GM23248 (cell line): ENCODE results near the gene KRTDAP. TPM values are rescaled to one million over a fixed set of nuclear protein-coding genes. Genes with fewer than 3 reads are reported as not detected.
A peak's percentile ranks its signal among the peaks of the same experiment; 100 is the strongest.

ENCODE experiments used
- DNase-seq: peaks from one replicate; pipeline ENCODE4 v3.0.0-alpha.2; 2015
- H2AFZ ChIP-seq: fragments of 200-600 bp; sonication (generic); 2 replicates; pipeline ENCODE4 v1.6.1; 2016; ENCODE audit warnings: antibody characterized with exemption
- H3F3A ChIP-seq: fragments of 200-600 bp; sonication (generic); 2 replicates; pipeline ENCODE4 v1.6.1; 2016; ENCODE audit warnings: mild to moderate bottlenecking, antibody characterized with exemption, mixed run types; ENCODE audit not compliant: insufficient read depth
- H3K27ac ChIP-seq: fragments of 200-600 bp; sonication (generic); 2 replicates; pipeline ENCODE4 v1.5.1; 2016; ENCODE audit warnings: mild to moderate bottlenecking
- H3K27me3 ChIP-seq: fragments of 200-600 bp; sonication (generic); replicated peaks from 2 replicates; pipeline ENCODE4 v1.6.1; 2016; ENCODE audit warnings: mild to moderate bottlenecking; ENCODE audit not compliant: insufficient read depth
- H3K36me3 ChIP-seq: fragments of 200-600 bp; sonication (generic); 2 replicates; pipeline ENCODE4 v1.6.1; 2016; ENCODE audit warnings: low read depth, mild to moderate bottlenecking
- H3K4me1 ChIP-seq: fragments of 200-600 bp; sonication (generic); 2 replicates; pipeline ENCODE4 v1.6.1; 2016; ENCODE audit warnings: mild to moderate bottlenecking; ENCODE audit not compliant: insufficient read depth
- H3K4me2 ChIP-seq: fragments of 200-600 bp; sonication (generic); one replicate; pipeline ENCODE4 v1.6.1; 2016; ENCODE audit warnings: mild to moderate bottlenecking; ENCODE audit not compliant: unreplicated experiment
- H3K4me3 ChIP-seq: fragments of 200-600 bp; sonication (generic); 2 replicates; pipeline ENCODE4 v1.5.1; 2016; ENCODE audit warnings: mild to moderate bottlenecking
- H3K79me2 ChIP-seq: fragments of 200-600 bp; sonication (generic); 2 replicates; pipeline ENCODE4 v1.6.1; 2016; ENCODE audit warnings: mild to moderate bottlenecking; ENCODE audit not compliant: insufficient read depth
- H3K9ac ChIP-seq: fragments of 200-600 bp; sonication (generic); 2 replicates; pipeline ENCODE4 v1.6.1; 2016; ENCODE audit warnings: mild to moderate bottlenecking
- H3K9me2 ChIP-seq: fragments of 200-600 bp; sonication (generic); 2 replicates; pipeline ENCODE4 v1.6.1; 2016; ENCODE audit warnings: mixed run types, mild to moderate bottlenecking, moderate library complexity; ENCODE audit not compliant: insufficient read depth
- H3K9me3 ChIP-seq: fragments of 200-600 bp; sonication (generic); one replicate; pipeline ENCODE4 v1.6.1; 2017; ENCODE audit warnings: low read depth
- H4K20me1 ChIP-seq: fragments of 200-600 bp; sonication (generic); 2 replicates; pipeline ENCODE4 v1.6.0; 2016; ENCODE audit not compliant: insufficient read depth
- EZH2 ChIP-seq: fragments of 200-600 bp; sonication (generic); IDR thresholded peaks from 2 replicates; pipeline ENCODE4 v1.6.1; 2018; ENCODE audit warnings: antibody characterized with exemption, mild to moderate bottlenecking; ENCODE audit not compliant: insufficient read depth, poor library complexity, severe bottlenecking
- EZH2phosphoT487 ChIP-seq: fragments of 200-600 bp; sonication (generic); IDR thresholded peaks from 2 replicates; pipeline ENCODE4 v1.6.1; 2018; ENCODE audit warnings: antibody characterized with exemption, moderate library complexity, mild to moderate bottlenecking, low read depth; ENCODE audit not compliant: insufficient read depth
- WGBS, 2 experiments: methylation state at CpG; one replicate each; pipeline ENCODE4 v1.1.6; 2015 to 2017; ENCODE audit warnings: low lambda C conversion rate in 2 of 2, low coverage in 1 of 2; ENCODE audit errors: missing lambda C conversion rate in 2 of 2; 5-methylcytosine and 5-hydroxymethylcytosine counted together
- in situ Hi-C: fragments of 300-500 bp; cut with MboI; formaldehyde crosslinking; loops from 2 replicates; pipeline ENCODE4 v1.15.0; 2020
- polyA plus RNA-seq: library from polyadenylated mRNA; unstranded; fragments of >200 nt; fragmentation: Nextera tagmentation; extraction: Ambion mirVana; gene quantifications from 2 replicates; pipeline ENCODE4 v1.2.1, GENCODE V29; 2016
- total RNA-seq: library from RNA; depleted of rRNA; stranded (reverse); fragments of >200 nt; shearing (Covaris generic); gene quantifications from 2 replicates; pipeline ENCODE4 v1.2.3, GENCODE V29; 2014

Gene KRTDAP
- total and polyA plus RNA-seq, 2 experiments from 2014 or later, result not detected

- WGBS, 2 experiments, result 94 to 97% methylated on average over 3 of the region's 3 CpGs
- TF ChIP-seq EZH2 (no peak), EZH2phosphoT487 (no peak)
These were observed 26.0 kb upstream of the KRTDAP start for GRCh38 chr19:35516310-35516709.

DNA sequence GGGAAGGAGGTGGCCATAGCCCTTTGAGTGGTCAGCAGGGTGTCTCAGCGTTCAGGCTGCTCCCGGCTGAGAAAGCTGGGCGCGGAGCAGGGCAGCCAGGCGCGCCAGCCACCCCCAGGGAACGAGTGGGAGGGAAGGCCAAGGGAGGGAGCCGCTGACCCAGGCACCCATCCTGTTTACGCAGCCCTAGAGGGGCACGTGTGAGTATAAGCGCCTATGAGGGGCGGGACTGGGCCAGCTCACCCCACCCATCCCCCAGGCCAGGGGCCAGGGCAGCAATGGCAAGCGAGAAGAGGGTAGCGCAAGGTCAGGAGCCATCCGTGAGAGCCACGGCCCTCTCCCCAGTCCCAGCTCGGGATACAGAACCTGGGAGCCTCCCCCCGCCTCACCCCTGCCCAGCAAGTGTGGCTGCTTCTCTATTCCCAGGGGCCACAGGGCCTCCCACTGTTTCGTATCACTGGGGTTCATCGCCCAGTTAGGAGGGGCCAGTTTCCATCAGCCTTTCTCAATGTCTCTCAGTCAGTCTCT is 24.1 kb upstream of the KRTDAP start:
- 10 to 14% methylated on average over 18 to 20 of the region's 20 CpGs for WGBS, 2 experiments
- Histone ChIP-seq H3K27ac (peak overlapping the region; percentile 59), H3K4me1 (peaks cover 31% of the 10 kb centered on the region), H3K79me2 (no peaks in the 10 kb centered on the region), H3K9ac (peak overlapping the region; percentile 73), H3K36me3 (no peaks in the 10 kb centered on the region), H3K9me3 (no peaks in the 10 kb centered on the region), H4K20me1 (no peaks in the 10 kb centered on the region), H3K9me2 (no peaks in the 10 kb centered on the region), H3K27me3 (no peaks in the 10 kb centered on the region), H2AFZ (peak overlapping the region; percentile 69), H3K4me3 (peak overlapping the region; percentile 25; the same call in 1 of the 2 replicates), H3K4me2 (peak overlapping the region; percentile 71), H3F3A (peaks cover 8% of the 10 kb centered on the region; the same call in 1 of the 2 replicates)
- peak; percentile 86 for DNase-seq
- TF ChIP-seq EZH2 (no peak), EZH2phosphoT487 (no peak)
- in situ Hi-C loops, result no loop called here

More at GRCh38 chr19:35516310-35516709, 26.0 kb upstream of the KRTDAP start:
- H3K79me2 ChIP-seq, result no peaks in the 10 kb centered on the region
- H3K9me2 ChIP-seq, result no peaks in the 10 kb centered on the region
- no peak for DNase-seq
- H3K4me2 ChIP-seq, result no peak overlapping the region
- H2AFZ ChIP-seq, result no peak overlapping the region
- H3F3A ChIP-seq, result peaks cover 12% of the 10 kb centered on the region; the same call in 1 of the 2 replicates
- in situ Hi-C loops, result no loop called here
- H3K4me1 ChIP-seq, result peaks cover 26% of the 10 kb centered on the region
- no peak overlapping the region for H3K27ac ChIP-seq
- no peaks in the 10 kb centered on the region for H3K36me3 ChIP-seq
- no peak overlapping the region for H3K4me3 ChIP-seq
- no peaks in the 10 kb centered on the region for H4K20me1 ChIP-seq
- no peaks in the 10 kb centered on the region for H3K27me3 ChIP-seq
- H3K9me3 ChIP-seq, result no peaks in the 10 kb centered on the region
- no peak overlapping the region for H3K9ac ChIP-seq

DNA sequence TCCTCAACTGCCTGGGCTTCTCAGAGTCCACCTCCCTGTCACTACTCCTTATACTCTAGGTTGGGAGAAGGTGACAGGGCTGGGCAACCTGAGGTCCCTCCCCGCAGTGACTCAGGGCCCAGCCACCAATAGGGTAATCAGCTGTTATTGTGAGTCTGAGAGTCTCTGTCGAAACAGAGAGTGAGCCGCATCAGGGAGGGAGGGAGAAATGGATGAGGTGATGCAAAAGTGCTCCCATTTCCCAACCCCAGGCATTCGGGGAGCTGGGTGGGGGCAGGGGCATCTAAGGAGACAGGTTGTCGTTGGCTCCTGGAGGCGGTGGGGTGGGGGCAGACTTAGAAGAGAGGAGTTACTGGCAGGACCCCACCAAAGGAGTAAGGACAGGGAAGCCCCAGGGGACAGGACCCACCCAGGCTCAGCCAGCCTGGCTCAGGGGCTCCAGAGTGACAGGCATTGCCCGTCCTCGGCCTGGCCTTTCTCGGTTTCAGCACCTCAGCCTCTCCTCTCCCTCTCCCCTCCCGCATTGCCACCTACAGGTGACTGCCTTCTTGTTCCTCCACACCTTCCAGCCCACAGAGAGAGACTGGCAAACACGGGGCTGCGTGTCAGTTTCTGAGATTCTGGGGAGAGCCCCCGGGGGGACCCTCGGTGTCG is 23.5 kb upstream of the KRTDAP start, which contains the start of gene DMKN:
Gene DMKN (minus strand): TSS at position 22 of the 654 bp plus-strand sequence. CDS start 174 bp downstream, outside the sequence.
- no peaks in the 10 kb centered on the region for H3K79me2 ChIP-seq
- no peak for TF ChIP-seq EZH2
- no peak for TF ChIP-seq EZH2phosphoT487
- peak within 1 kb of the TSS; percentile 25; the same call in 1 of the 2 replicates for H3K4me3 ChIP-seq
- no peaks in the 10 kb centered on the region for H3K36me3 ChIP-seq
- peak; percentile 93 for DNase-seq
- peaks cover 25% of the 10 kb centered on the region for H3K4me1 ChIP-seq
- no peaks in the 10 kb centered on the region for H3K9me2 ChIP-seq
- H3K9me3 ChIP-seq, result no peaks in the 10 kb centered on the region
- peaks cover 3% of the 10 kb centered on the region; the same call in 1 of the 2 replicates for H3F3A ChIP-seq
- in situ Hi-C loops, result no loop called here
- no peaks in the 10 kb centered on the region for H3K27me3 ChIP-seq
- H4K20me1 ChIP-seq, result no peaks in the 10 kb centered on the region
- H3K4me2 ChIP-seq, result peak within 1 kb of the TSS; percentile 71
- H3K27ac ChIP-seq, result peak within 1 kb of the TSS; percentile 59
- H2AFZ ChIP-seq, result peak within 1 kb of the TSS; percentile 69
- WGBS, 2 experiments, result 7 to 9% methylated on average over 11 to 15 of the region's 15 CpGs
- H3K9ac ChIP-seq, result peak within 1 kb of the TSS; percentile 73

GRCh38 chr19:35512831-35513627 is 22.8 kb upstream of the KRTDAP start:
- 64 to 67% methylated on average over 14 to 15 of the region's 15 CpGs for WGBS, 2 experiments

More at GRCh38 chr19:35512831-35513627, 22.8 kb upstream of the KRTDAP start:
- in situ Hi-C loops, result no loop called here
- Histone ChIP-seq H3K27me3 (no peaks in the 10 kb centered on the region), H4K20me1 (no peaks in the 10 kb centered on the region), H3K4me2 (peak overlapping the region; percentile 71), H3K9ac (no peak overlapping the region), H3K36me3 (no peaks in the 10 kb centered on the region), H3K79me2 (no peaks in the 10 kb centered on the region), H2AFZ (peak overlapping the region; percentile 69), H3K9me2 (no peaks in the 10 kb centered on the region), H3F3A (no peaks in the 10 kb centered on the region), H3K4me3 (no peak overlapping the region), H3K4me1 (peaks cover 19% of the 10 kb centered on the region), H3K27ac (no peak overlapping the region), H3K9me3 (no peaks in the 10 kb centered on the region)
- DNase-seq, result no peak
- TF ChIP-seq EZH2phosphoT487 (no peak), EZH2 (no peak)
